Kidney epithelial cell (primary cell): ENCODE measurements around the gene PYROXD2. TPM values are rescaled to one million over a fixed set of nuclear protein-coding genes. Genes with fewer than 3 reads are reported as not detected.

Experiments
- DNase-seq: peaks from one replicate; pipeline ENCODE4 v3.0.0-alpha.2; 2010; ENCODE audit warnings: low read depth
- H3K27me3 ChIP-seq: 2 replicates; pipeline ENCODE4 v1.6.0; 2011; ENCODE audit warnings: low read length; ENCODE audit not compliant: control insufficient read depth, insufficient read depth
- H3K36me3 ChIP-seq: 2 replicates; pipeline ENCODE4 v1.5.1; 2011; ENCODE audit warnings: low read length; ENCODE audit not compliant: control insufficient read depth, insufficient read depth
- H3K4me3 ChIP-seq: 2 replicates; pipeline ENCODE4 v1.5.1; 2011; ENCODE audit warnings: low read depth, mild to moderate bottlenecking, control low read depth, low read length
- total RNA-seq: library from RNA; depleted of rRNA; stranded (reverse); fragments of >200 nt; gene quantifications from 2 replicates; pipeline ENCODE4 v1.2.3, GENCODE V29; 2015
- TF ChIP-seq, protein P1 (sequence below): IDR thresholded peaks from 2 replicates; pipeline ENCODE4 v1.5.1; 2011; ENCODE audit warnings: mild to moderate bottlenecking, moderate library complexity, low read length, control low read depth, inconsistent platforms; ENCODE audit not compliant: insufficient read depth, poor library complexity, severe bottlenecking

Gene PYROXD2
- total RNA-seq, 1 donor from 2014 or later = 5.8 TPM

DNA sequence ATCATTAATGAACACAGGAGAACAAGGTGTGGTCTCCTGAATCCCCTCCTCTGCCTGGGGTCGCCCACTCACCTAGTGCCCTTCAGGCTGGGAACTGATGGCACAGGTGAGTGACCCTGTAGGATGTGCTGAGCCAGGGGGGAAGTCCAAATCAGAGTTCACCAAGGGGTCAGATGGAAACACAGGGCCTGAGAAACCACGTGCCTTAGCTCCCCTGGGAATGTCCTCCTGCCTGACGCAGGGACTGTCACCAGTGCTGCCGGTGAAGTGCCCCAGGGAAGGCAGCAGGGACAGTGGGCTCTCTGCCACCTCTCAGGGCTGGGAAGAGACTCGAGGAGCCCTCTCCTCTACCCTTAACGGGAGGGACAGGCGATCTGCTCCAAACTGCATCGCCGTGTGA lies 5.8 kb upstream of the PYROXD2 start:
- Histone ChIP-seq H3K27me3 (no peaks in the 10 kb centered on the region), H3K4me3 (no peak overlapping the region), H3K36me3 (no peaks in the 10 kb centered on the region)
- TF ChIP-seq, protein P1, sequence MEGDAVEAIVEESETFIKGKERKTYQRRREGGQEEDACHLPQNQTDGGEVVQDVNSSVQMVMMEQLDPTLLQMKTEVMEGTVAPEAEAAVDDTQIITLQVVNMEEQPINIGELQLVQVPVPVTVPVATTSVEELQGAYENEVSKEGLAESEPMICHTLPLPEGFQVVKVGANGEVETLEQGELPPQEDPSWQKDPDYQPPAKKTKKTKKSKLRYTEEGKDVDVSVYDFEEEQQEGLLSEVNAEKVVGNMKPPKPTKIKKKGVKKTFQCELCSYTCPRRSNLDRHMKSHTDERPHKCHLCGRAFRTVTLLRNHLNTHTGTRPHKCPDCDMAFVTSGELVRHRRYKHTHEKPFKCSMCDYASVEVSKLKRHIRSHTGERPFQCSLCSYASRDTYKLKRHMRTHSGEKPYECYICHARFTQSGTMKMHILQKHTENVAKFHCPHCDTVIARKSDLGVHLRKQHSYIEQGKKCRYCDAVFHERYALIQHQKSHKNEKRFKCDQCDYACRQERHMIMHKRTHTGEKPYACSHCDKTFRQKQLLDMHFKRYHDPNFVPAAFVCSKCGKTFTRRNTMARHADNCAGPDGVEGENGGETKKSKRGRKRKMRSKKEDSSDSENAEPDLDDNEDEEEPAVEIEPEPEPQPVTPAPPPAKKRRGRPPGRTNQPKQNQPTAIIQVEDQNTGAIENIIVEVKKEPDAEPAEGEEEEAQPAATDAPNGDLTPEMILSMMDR = no peak
- DNase-seq = no peak

DNA sequence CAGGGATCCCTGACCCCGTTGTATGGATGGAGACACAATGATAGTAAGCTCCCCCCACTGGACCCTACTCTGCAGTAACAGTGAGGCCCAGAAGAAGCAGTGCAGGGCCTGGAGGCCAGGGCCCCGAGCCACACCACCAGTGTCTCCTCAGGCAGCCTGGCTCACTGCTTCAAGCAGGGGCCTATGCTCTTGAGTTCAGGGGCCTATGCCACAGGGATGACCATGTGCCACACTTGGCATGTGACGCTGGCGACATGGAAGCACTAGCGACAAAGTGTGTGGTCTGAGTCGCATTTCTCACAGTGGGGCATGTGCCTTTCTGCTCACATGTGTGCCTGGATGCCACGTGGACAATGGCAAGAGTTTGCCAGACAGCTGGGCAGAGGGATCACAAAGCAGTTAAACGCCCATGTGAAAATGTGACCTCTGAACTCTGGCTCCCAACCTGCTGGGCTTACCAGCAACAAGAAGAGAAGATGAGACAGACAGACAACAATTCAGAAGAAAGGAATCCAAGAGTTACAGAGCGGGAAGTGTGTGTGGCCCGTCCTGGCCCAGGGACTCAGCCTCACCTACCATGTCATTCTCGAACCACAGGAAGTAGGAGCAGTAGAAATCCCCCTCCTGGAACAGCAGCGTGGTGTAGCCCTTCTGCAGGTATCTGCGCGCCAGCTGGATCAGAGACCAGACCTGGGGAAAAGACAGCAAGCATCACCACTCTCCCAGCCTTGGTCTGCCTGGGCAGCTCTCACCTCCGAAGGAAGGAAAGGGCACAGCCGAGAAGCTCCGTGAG lies 4.7 kb upstream of the PYROXD2 start:
- no peak for DNase-seq
- Histone ChIP-seq H3K4me3 (no peak overlapping the region), H3K36me3 (no peaks in the 10 kb centered on the region), H3K27me3 (no peaks in the 10 kb centered on the region)
- TF ChIP-seq, protein P1 = no peak

DNA sequence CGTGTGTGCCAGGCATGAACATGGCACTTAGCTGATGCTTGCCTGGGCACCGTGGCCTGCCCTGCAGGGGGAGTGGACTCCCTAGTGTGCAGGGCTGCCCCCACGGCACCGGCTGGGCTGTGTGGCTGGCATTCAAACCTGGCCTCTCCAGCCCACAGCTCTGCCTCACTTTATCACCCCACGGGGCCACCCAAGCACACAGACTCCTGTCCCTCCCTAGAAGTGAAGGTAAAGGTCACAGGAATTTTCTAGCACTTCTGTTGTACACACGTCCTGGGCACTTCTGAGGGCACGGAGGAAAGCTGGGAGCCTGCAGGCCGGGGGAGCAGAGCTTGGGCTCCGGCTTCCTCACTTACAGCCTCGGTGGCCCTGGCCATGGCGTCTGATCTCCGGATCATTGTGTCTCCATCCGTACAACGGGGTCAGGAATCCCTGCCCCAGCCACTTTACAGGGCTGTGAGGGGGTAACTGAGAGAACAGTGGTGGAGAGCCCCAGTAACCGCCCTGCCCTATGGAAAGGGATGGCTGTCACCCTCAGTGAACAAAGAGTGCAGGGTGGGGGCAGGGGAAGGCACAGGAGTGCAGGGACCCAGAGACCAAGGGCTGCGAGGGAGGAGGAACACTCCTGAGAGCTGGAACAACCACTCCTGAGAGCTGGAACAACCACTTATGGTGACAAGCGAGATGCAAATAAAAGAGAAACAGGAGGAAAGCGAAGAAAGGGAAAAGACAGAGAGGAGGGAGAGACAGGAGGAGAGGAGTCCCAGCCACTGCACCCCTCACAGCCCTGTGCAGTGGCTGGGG lies 3.9 kb upstream of the PYROXD2 start:
- Histone ChIP-seq H3K36me3 (no peaks in the 10 kb centered on the region), H3K4me3 (no peak overlapping the region), H3K27me3 (no peaks in the 10 kb centered on the region)
- DNase-seq = no peak
- TF ChIP-seq, protein P1 = no peak

DNA sequence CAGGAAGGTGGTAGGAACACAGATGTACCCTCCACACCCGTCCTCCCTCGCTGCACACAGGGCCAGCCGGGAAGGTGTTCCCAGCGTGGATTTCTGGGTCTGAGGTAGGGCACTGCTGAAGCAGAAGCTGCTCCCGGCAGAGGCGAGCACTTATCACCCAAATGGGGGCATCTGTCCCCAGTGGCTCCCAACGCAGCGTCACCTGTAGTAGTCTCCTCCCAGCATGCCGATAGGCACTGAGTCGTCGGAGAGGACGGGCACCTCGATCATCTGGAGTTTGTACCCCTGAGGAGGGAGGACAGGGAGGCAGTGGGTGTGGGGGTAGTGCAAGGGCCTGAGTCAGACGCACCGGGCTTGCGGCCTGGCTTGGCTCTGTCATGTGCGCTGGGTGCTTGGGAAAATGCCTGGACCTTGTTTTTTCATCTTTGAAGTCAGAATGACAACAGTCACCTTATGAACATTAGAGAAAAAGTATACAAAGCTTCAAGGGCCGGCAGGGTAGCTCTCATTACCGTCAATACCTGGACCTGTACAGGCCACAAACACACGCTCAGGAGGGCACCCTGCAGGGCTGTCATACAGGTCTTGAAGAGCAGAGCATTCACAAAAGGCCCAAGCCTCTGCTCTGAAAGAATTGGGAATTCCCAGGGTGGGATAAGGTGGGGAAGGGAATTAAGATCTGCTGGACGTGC lies 3.1 kb upstream of the PYROXD2 start:
- no peak for DNase-seq
- Histone ChIP-seq H3K4me3 (no peak overlapping the region), H3K27me3 (no peaks in the 10 kb centered on the region), H3K36me3 (no peaks in the 10 kb centered on the region)
- TF ChIP-seq, protein P1 = no peak

DNA sequence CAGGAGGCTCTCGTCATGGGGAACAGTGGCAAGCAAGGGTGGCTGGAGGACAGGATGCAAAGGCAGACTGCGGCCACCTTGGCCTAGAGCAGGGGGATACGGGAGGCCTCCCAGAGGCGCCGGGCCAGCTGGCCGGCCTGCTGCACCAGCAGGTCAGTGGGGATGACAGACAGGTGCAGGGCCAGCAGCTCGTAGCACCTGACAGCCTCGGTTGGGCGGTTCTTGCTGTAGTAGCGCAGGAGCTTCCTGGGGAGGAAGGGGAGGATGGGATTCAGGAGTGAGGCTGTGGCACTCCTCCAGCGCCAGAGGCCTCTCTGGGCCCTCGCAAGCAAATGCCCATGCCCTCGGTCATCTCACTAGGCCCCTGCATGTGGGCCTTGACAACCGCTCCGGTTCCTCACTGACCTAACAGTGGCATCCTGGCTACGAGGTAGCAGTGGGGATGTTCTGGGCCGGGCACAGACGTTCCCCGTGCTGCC lies 2.5 kb upstream of the PYROXD2 start:
- Histone ChIP-seq H3K36me3 (no peaks in the 10 kb centered on the region), H3K27me3 (no peaks in the 10 kb centered on the region), H3K4me3 (no peak overlapping the region)
- no peak for DNase-seq
- TF ChIP-seq, protein P1 = no peak
